Measurements from ENCODE around the gene GNA12. TPM values are rescaled to one million over a fixed set of nuclear protein-coding genes. Genes with fewer than 3 reads are reported as not detected.
A peak's percentile ranks its signal among the peaks of the same experiment; 100 is the strongest.

GNA12 gene
- total RNA-seq, 1 donor from 2014 or later: 12.1 TPM

DNA sequence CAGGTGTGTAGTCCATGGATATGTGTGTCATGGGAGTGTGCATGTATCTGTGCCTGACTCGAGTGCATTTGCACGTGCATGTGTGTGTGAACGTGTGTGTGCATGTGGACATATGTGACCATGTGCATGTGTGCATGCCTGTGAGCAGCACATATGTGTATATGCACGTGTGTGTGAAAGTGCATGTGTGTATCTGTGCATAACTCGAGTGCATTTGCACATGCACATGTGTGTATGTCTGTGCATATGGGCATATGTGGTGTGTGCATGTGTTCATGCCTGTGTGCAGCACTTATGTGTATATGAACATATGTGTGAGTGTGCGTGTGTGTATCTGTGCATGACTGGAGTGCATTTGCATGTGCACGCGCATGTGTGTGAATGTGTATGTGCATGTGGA lies 35.2 kb upstream of the GNA12 start:
- DNase-seq (ENCODE audit: low read depth) (no peak), FAIRE-seq (no peak)
- Histone ChIP-seq H3K27me3 (ENCODE audit: control insufficient read depth, insufficient read depth, low read length) (no peaks in the 10 kb centered on the region), H3K36me3 (ENCODE audit: control insufficient read depth, insufficient read depth, low read length) (no peaks in the 10 kb centered on the region), H3K4me3 (ENCODE audit: low read depth, low read length) (no peak overlapping the region)
- TF ChIP-seq, protein P1, sequence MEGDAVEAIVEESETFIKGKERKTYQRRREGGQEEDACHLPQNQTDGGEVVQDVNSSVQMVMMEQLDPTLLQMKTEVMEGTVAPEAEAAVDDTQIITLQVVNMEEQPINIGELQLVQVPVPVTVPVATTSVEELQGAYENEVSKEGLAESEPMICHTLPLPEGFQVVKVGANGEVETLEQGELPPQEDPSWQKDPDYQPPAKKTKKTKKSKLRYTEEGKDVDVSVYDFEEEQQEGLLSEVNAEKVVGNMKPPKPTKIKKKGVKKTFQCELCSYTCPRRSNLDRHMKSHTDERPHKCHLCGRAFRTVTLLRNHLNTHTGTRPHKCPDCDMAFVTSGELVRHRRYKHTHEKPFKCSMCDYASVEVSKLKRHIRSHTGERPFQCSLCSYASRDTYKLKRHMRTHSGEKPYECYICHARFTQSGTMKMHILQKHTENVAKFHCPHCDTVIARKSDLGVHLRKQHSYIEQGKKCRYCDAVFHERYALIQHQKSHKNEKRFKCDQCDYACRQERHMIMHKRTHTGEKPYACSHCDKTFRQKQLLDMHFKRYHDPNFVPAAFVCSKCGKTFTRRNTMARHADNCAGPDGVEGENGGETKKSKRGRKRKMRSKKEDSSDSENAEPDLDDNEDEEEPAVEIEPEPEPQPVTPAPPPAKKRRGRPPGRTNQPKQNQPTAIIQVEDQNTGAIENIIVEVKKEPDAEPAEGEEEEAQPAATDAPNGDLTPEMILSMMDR (IDR thresholded peaks at IDR 0.05; ENCODE audit: insufficient read depth, low read length, severe bottlenecking): no peak

DNA sequence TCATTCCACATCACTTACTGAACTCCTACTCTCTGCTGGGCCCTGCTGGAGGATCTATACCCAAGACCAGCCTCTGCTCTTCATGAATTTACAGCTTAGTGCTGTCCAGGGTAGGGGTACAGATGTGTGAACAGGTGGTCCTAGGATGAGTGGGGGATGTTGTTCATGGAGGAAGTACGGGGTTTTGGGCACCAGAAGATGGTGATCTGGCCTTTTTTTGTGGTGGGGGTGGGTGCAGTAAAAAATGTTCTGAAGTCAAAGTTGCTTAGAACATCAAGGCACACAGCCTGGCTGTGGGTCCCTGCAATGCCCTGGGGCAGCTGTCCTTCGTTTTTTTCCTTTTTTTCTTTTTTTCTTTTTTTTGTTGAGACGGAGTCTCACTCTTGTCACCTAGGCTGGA lies 34.2 kb upstream of the GNA12 start:
- TF ChIP-seq, protein P1 (IDR thresholded peaks at IDR 0.05; ENCODE audit: insufficient read depth, low read length, severe bottlenecking): no peak
- DNase-seq (ENCODE audit: low read depth): no peak
- no peaks in the 10 kb centered on the region for H3K27me3 ChIP-seq (ENCODE audit: control insufficient read depth, insufficient read depth, low read length)
- H3K4me3 ChIP-seq (ENCODE audit: low read depth, low read length): no peak overlapping the region
- no peaks in the 10 kb centered on the region for H3K36me3 ChIP-seq (ENCODE audit: control insufficient read depth, insufficient read depth, low read length)
- no peak for FAIRE-seq

DNA sequence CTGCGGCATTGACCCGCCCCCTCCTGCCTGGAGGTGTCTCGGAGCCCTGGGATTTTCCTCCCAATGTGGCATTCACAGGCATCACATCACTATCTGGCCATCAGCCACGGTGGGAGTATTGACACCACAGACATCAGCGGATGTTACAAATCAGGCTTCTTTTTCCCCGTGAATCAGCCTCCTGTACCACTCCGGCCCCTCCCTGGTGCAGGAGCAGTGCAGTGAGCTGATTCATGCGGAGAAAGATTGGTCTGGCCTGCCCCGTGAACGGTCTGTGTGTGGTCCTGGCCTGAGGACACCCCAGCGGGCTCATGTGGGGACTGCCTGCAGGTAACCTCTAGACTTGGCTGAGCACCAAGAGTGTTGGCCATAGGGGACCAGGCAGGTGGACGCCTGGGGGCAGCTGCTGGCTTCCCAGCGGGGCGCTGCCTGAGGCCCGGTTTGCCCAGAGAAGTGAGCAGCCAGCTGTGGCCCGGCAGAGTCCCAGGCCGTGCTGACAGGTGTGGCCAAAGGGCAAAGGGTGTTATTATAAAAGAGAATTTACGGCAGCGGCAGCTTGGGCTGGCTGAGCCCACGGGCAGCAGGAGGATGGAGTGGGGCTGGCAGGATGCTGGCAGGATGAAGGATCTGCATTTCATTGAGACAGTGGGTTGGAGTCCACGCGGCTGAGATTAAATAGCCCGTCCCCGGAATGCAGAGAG lies 32.1 kb upstream of the GNA12 start:
- no peak for FAIRE-seq
- peak; percentile 64 for DNase-seq (ENCODE audit: low read depth)
- Histone ChIP-seq H3K4me3 (ENCODE audit: low read depth, low read length) (no peak overlapping the region), H3K36me3 (ENCODE audit: control insufficient read depth, insufficient read depth, low read length) (no peaks in the 10 kb centered on the region), H3K27me3 (ENCODE audit: control insufficient read depth, insufficient read depth, low read length) (no peaks in the 10 kb centered on the region)
- TF ChIP-seq, protein P1 (IDR thresholded peaks at IDR 0.05; ENCODE audit: insufficient read depth, low read length, severe bottlenecking): no peak

DNA sequence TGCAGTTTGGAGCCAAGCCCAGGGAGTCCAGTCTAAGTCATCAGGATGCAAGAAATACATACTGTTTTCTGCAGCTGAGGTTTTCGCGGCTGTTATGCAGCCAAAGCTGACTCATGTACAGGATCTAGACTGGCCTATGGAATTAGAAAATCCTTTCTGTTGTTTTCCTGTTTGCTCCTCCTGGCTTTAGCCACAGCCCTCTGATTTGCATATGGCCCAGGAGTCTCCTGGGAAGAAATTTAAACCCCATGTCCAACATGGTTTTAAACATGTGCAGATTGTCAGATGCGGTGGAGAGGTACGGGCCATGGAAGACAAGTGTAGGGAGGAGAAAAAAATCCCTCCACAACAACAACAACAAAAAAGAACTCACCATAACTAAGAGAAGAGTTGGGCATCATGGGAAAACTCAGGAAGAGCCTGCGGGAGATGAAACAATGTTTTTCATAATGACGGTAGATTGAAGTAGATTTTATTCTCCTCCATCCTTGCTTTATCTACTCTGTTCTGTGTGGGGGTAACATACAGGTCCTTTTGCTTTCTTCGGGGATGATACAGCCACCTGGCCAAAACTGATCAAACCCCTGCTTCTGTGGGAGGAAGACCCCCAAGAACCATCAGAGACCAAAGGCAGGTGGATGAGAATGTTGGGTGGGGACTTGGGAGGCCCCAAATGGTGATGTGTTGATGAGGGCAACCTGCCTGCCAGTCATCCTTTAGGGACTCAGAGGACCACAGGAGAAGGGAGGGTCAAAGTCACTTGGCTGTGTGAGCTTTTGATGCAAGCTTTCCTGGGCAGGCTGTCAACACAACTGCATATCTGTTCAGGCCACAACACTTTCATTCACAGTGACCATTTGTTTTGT lies 29.8 kb upstream of the GNA12 start:
- Histone ChIP-seq H3K27me3 (ENCODE audit: control insufficient read depth, insufficient read depth, low read length) (no peaks in the 10 kb centered on the region), H3K4me3 (ENCODE audit: low read depth, low read length) (no peak overlapping the region), H3K36me3 (ENCODE audit: control insufficient read depth, insufficient read depth, low read length) (no peaks in the 10 kb centered on the region)
- DNase-seq (ENCODE audit: low read depth) (peak; percentile 95), FAIRE-seq (peak; percentile 98)
- TF ChIP-seq, protein P1 (IDR thresholded peaks at IDR 0.05; ENCODE audit: insufficient read depth, low read length, severe bottlenecking): no peak

DNA sequence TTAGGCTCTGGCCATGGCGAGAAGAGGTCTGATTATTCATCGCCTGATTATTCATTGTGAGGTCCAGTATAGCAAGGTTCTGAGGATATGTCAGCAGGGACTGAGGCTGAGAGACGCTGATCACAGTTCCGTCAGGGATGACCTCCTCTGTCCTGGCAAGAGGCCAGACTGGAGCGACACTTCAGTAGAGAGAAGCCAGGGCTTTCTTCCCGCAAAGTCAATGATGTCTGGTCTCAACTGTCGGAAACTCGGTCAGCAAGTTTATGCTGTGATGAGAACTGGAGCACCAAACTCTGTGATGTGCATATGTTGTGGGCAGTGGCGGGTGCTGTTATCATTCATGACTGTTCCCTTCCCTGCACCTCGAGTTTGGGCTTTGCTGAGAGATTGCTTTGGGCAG lies 29.0 kb upstream of the GNA12 start:
- FAIRE-seq (no peak), DNase-seq (ENCODE audit: low read depth) (no peak)
- no peaks in the 10 kb centered on the region for H3K36me3 ChIP-seq (ENCODE audit: control insufficient read depth, insufficient read depth, low read length)
- no peak overlapping the region for H3K4me3 ChIP-seq (ENCODE audit: low read depth, low read length)
- TF ChIP-seq, protein P1 (IDR thresholded peaks at IDR 0.05; ENCODE audit: insufficient read depth, low read length, severe bottlenecking): no peak
- H3K27me3 ChIP-seq (ENCODE audit: control insufficient read depth, insufficient read depth, low read length): no peaks in the 10 kb centered on the region
